SJSA1 (cell line): ENCODE results near the gene SRD5A2. TPM values are rescaled to one million over a fixed set of nuclear protein-coding genes. Genes with fewer than 3 reads are reported as not detected.

Experiments used
- DNase-seq, 2 experiments: peaks; one replicate each; pipeline ENCODE4 v3.0.0-alpha.2; 2015 to 2020; ENCODE audit warnings: low spot score in 2 of 2, low read depth in 1 of 2
- H3K27ac ChIP-seq: fragments of 250-450 bp; sonication (Bioruptor Pico); 2 replicates; pipeline ENCODE4 v1.5.1; 2020; ENCODE audit warnings: mild to moderate bottlenecking, moderate library complexity
- H3K27me3 ChIP-seq: fragments of 250-450 bp; sonication (Bioruptor Pico); replicated peaks from 2 replicates; pipeline ENCODE4 v1.5.1; 2020; ENCODE audit warnings: mild to moderate bottlenecking, moderate library complexity
- H3K36me3 ChIP-seq: fragments of 250-450 bp; sonication (Bioruptor Pico); 2 replicates; pipeline ENCODE4 v1.5.1; 2020; ENCODE audit warnings: mild to moderate bottlenecking
- H3K4me1 ChIP-seq: fragments of 250-450 bp; sonication (Bioruptor Pico); replicated peaks from 2 replicates; pipeline ENCODE4 v1.6.1; 2021; ENCODE audit warnings: mild to moderate bottlenecking
- H3K4me3 ChIP-seq: fragments of 250-450 bp; sonication (Bioruptor Pico); 2 replicates; pipeline ENCODE4 v1.5.1; 2020; ENCODE audit warnings: mild to moderate bottlenecking
- H3K9me3 ChIP-seq: fragments of 250-450 bp; sonication (Bioruptor Pico); replicated peaks from 2 replicates; pipeline ENCODE4 v1.5.1; 2020; ENCODE audit warnings: mild to moderate bottlenecking
- total RNA-seq: library from RNA; depleted of rRNA; stranded (reverse); fragments of >200 nt; shearing (Covaris generic); gene quantifications from 2 replicates; pipeline ENCODE4 v1.2.3, GENCODE V29; 2014; rRNA removed

SRD5A2 gene
- total RNA-seq, 1 experiment from 2014 or later, result not detected

GRCh38 chr2:31474296-31474695 lies 106.4 kb downstream of the SRD5A2 start:
- H3K27me3 ChIP-seq, result no peaks in the 10 kb centered on the region
- H3K27ac ChIP-seq, result no peak overlapping the region
- no peaks in the 10 kb centered on the region for H3K4me1 ChIP-seq
- no peaks in the 10 kb centered on the region for H3K9me3 ChIP-seq
- H3K4me3 ChIP-seq, result no peak overlapping the region
- no peak for DNase-seq
- H3K36me3 ChIP-seq, result no peaks in the 10 kb centered on the region

Other genes starting within 250 kb of the SRD5A2 start
- gene XDH, start 166.2 kb downstream of the SRD5A2 start, total RNA-seq, result 0.05 TPM in 1 of 2 replicates, not detected in the other